RCC 7860 (cell line): ENCODE data around the gene HSD17B12.
"Not testable (repeated sequence)": the region's sequence is repeated elsewhere in the genome, so short reads cannot be mapped to it uniquely, and the experiment has no call there.

ENCODE experiments used
- DNase-seq: peaks from one replicate; pipeline ENCODE4 v3.0.0-alpha.2; 2015; ENCODE audit warnings: low spot score
- FAIRE-seq: peaks from 2 replicates; lab custom pipeline; 2012; peaks lifted over from hg19 to GRCh38; lab: Jason Lieb, UNC

The HSD17B12 gene

GRCh38 chr11:43680521-43681400 is at the start of gene HSD17B12:
Gene HSD17B12 (plus strand): TSS chr11:43680738. CDS start chr11:43680828, 90 bp downstream.
- FAIRE-seq = peak; percentile 65

GRCh38 chr11:43631732-43632131 is 48.8 kb upstream of the HSD17B12 start:
- FAIRE-seq (no peak), DNase-seq (no peak)

More at GRCh38 chr11:43680521-43681400, at the start of gene HSD17B12:
- peak; percentile 87 for DNase-seq

GRCh38 chr11:43632181-43632580 is 48.4 kb upstream of the HSD17B12 start:
- FAIRE-seq (no peak), DNase-seq (no peak)

- FAIRE-seq (no peak), DNase-seq (no peak)
Measured at GRCh38 chr11:43638717-43639116, 41.8 kb upstream of the HSD17B12 start.

GRCh38 chr11:43639224-43639623 is 41.3 kb upstream of the HSD17B12 start:
- no peak for FAIRE-seq
- DNase-seq = no peak

GRCh38 chr11:43639920-43640319 is 40.6 kb upstream of the HSD17B12 start:
- FAIRE-seq (no peak), DNase-seq (no peak)

GRCh38 chr11:43643898-43644620 is 36.5 kb upstream of the HSD17B12 start:
- no peak for FAIRE-seq

GRCh38 chr11:43644621-43645299 is 35.8 kb upstream of the HSD17B12 start:
- FAIRE-seq = no peak
- no peak for DNase-seq

More at GRCh38 chr11:43643898-43644620, 36.5 kb upstream of the HSD17B12 start:
- peak; percentile 66 for DNase-seq

GRCh38 chr11:43646767-43647166 is 33.8 kb upstream of the HSD17B12 start:
- no peak for FAIRE-seq
- no peak for DNase-seq

GRCh38 chr11:43648888-43649287 is 31.6 kb upstream of the HSD17B12 start:
- DNase-seq (no peak), FAIRE-seq (no peak)

- DNase-seq (no peak), FAIRE-seq (no peak)
Measured at GRCh38 chr11:43649501-43649900, 31.0 kb upstream of the HSD17B12 start.

GRCh38 chr11:43649921-43650320 is 30.6 kb upstream of the HSD17B12 start:
- DNase-seq = no peak
- FAIRE-seq = no peak

GRCh38 chr11:43663018-43663417 is 17.5 kb upstream of the HSD17B12 start:
- not testable (repeated sequence) for DNase-seq, FAIRE-seq

GRCh38 chr11:43664295-43664694 is 16.2 kb upstream of the HSD17B12 start:
- no peak for FAIRE-seq
- DNase-seq = no peak

GRCh38 chr11:43671284-43671683 is 9.3 kb upstream of the HSD17B12 start:
- FAIRE-seq, DNase-seq: not testable (repeated sequence)

- DNase-seq (no peak), FAIRE-seq (no peak)
Measured at GRCh38 chr11:43674560-43674959, 6.0 kb upstream of the HSD17B12 start.

- DNase-seq (no peak), FAIRE-seq (no peak)
Measured at GRCh38 chr11:43676933-43677332, 3.6 kb upstream of the HSD17B12 start.

- FAIRE-seq (no peak), DNase-seq (no peak)
Measured at GRCh38 chr11:43681401-43681942, 934 bp downstream of the HSD17B12 start.

- DNase-seq, FAIRE-seq: not testable (repeated sequence)
Measured at GRCh38 chr11:43682081-43682480, 1.5 kb downstream of the HSD17B12 start.

GRCh38 chr11:43685440-43685839 is 4.9 kb downstream of the HSD17B12 start:
- FAIRE-seq = no peak
- DNase-seq = no peak

GRCh38 chr11:43686207-43686606 is 5.7 kb downstream of the HSD17B12 start:
- FAIRE-seq = no peak
- no peak for DNase-seq
